Measurements from ENCODE around the gene C2orf72. TPM values are rescaled to one million over a fixed set of nuclear protein-coding genes. Genes with fewer than 3 reads are reported as not detected.

C2orf72 gene
- total and polyA plus RNA-seq, 10 of the 15 experiments (the other 5 are each of a cell fraction or from before 2014, with no cell fraction given): under 0.01 to 0.29 (median 0.10) TPM; not detected in 6

GRCh38 chr2:231052494-231053451, 15.4 kb downstream of the C2orf72 start:
- RAD21 ChIA-PET (ENCODE audit: unreplicated experiment): interaction anchor here (0.7 to 1.4 kb wide), 12 partner anchors 11 to 228 kb away, joined by 3 to 15 read pairs (median 4); no protein-coding TSS in a partner anchor
- Histone ChIP-seq H3K4me2 (ENCODE audit: control insufficient read depth, insufficient read depth) (peak overlapping the region; percentile 66), H3K9ac (ENCODE audit: control insufficient read depth, insufficient read depth, low read length) (peak overlapping the region; percentile 51; the same call in 1 of the 2 replicates), H3K4me1 (ENCODE audit: control insufficient read depth, insufficient read depth, low read length) (peaks cover 8% of the 10 kb centered on the region; the same call in 1 of the 2 replicates), H3K9me3 (replicated peaks; ENCODE audit: control insufficient read depth, insufficient read depth, low read length) (no peaks in the 10 kb centered on the region), H4K20me1 (ENCODE audit: control insufficient read depth, insufficient read depth) (no peaks in the 10 kb centered on the region), H3K27me3 (replicated peaks in 1 of 2; ENCODE audit: control insufficient read depth in 2 of 2, insufficient read depth in 2 of 2, low read length in 1 of 2) (peaks cover 0 to 2% of the 10 kb centered on the region in 2 experiments; a peak in 1 of 4 replicates), H3K27ac (ENCODE audit: control insufficient read depth, insufficient read depth) (no peak overlapping the region), H3K79me2 (ENCODE audit: control insufficient read depth, insufficient read depth, low read length) (peaks cover 11% of the 10 kb centered on the region), H3K36me3 (ENCODE audit: control insufficient read depth in 2 of 2, insufficient read depth in 2 of 2, low read length in 1 of 2) (no peaks in the 10 kb centered on the region), H2AFZ (ENCODE audit: control insufficient read depth, low read depth, low read length) (peak overlapping the region; percentile 96), H3K4me3 (peak overlapping the region; percentile 73)
- no peak for DNase-seq (ENCODE audit: low read depth, low spot score)
- peak; percentile 90 for ATAC-seq
- POLR2A ChIA-PET: no interaction called here
- CTCF ChIA-PET: interaction anchor here (0.6 to 2.7 kb wide), 57 partner anchors 8 to 374 kb away, joined by 3 to 36 read pairs (median 4); no protein-coding TSS in a partner anchor
- FAIRE-seq: peak; percentile 70
- intact Hi-C loops (cut with micrococcal nuclease; ENCODE audit: unreplicated experiment) (loop anchor here (1.0 to 5.0 kb wide), 2 partner anchors 65 to 228 kb away; no protein-coding TSS in a partner anchor), in situ Hi-C loops (cut with MboI) (loop anchor here (5.0 kb wide), 1 partner anchor 150 kb away; no protein-coding TSS in a partner anchor)
- SMC1A ChIA-PET (ENCODE audit: uncharacterized antibody, unreplicated experiment): interaction anchor here (0.7 to 1.4 kb wide), 8 partner anchors 9 to 229 kb away, joined by 3 to 11 read pairs (median 4); no protein-coding TSS in a partner anchor
- no TSS peak for BruUV-seq (replicated peaks)
- WGBS (ENCODE audit: insufficient coverage, insufficient replicate concordance, low lambda C conversion rate, missing lambda C conversion rate): 8% methylated on average over 61 of the region's 62 CpGs
- TF ChIP-seq RB1 (IDR thresholded peaks at IDR 0.05; ENCODE audit: borderline replicate concordance) (peak; percentile 87; the same call in 1 of the 2 replicates), YY1 (IDR thresholded peaks at IDR 0.05; ENCODE audit: low read depth, low read length) (peak; percentile 78), E2F4 (IDR thresholded peaks at IDR 0.05; ENCODE audit: low read depth, low read length) (peak; percentile 56; the same call in 1 of the 2 replicates), GATAD2B (conservative IDR thresholded peaks at IDR 0.05; ENCODE audit: low read depth) (peak; percentile 49; the same call in 1 of the 2 replicates), EED (IDR thresholded peaks at IDR 0.05; ENCODE audit: low read depth) (0 out of 2 replicates have a peak, but pooled peaks have one; percentile 45), CHD4 (IDR thresholded peaks at IDR 0.05) (no peak), SMARCA5 (IDR thresholded peaks at IDR 0.05) (peak; percentile 88; the same call in 1 of the 2 replicates), SP1 (IDR thresholded peaks at IDR 0.05; ENCODE audit: low read depth, low read length) (peak; percentile 53), ELK1 (IDR thresholded peaks at IDR 0.05; ENCODE audit: low read depth, low read length) (0 out of 2 replicates have a peak, but pooled peaks have one; percentile 35), SMC3 (IDR thresholded peaks at IDR 0.05; ENCODE audit: borderline replicate concordance, low read length) (peak; percentile 79), KLF5 (IDR thresholded peaks at IDR 0.05; ENCODE audit: partially characterized antibody) (no peak), RUNX3 (IDR thresholded peaks at IDR 0.05; ENCODE audit: low read length) (peak; percentile 71), BHLHE40 (IDR thresholded peaks at IDR 0.05; ENCODE audit: borderline replicate concordance in 1 of 2, low read depth in 2 of 2, low read length in 1 of 2) (0 out of 4 replicates have a peak, but pooled peaks of 1 of the 2 experiments have one; percentile 17), CTCF (IDR thresholded peaks at IDR 0.05 in 2 of 3, conservative IDR thresholded peaks at IDR 0.05 in 1 of 3; ENCODE audit: control insufficient read depth in 2 of 3, extremely low read depth in 1 of 3, insufficient read depth in 1 of 3, low read depth in 3 of 3, low read length in 3 of 3) (peak; percentile 93 to 97 (median 95)), POU2F2 (IDR thresholded peaks at IDR 0.05; ENCODE audit: borderline replicate concordance, low read depth, low read length) (0 out of 3 replicates have a peak, but pooled peaks have one; percentile 5), POLR2A (IDR thresholded peaks at IDR 0.05; ENCODE audit: low read depth, low read length) (peak; percentile 46; the same call in 1 of the 2 replicates)

All from GM12878 (cell line).